HG03439 (cell line): ENCODE measurements around the gene CARD6.
"Not testable (repeated sequence)": the region's sequence is repeated elsewhere in the genome, so short reads cannot be mapped to it uniquely, and the experiment has no call there.

ENCODE experiments used
- ATAC-seq: cut with Tn5 transposase; IDR thresholded peaks from one replicate; pipeline ENCODE4 v1.9.1; 2021; ENCODE audit warnings: mild to moderate bottlenecking, moderate library complexity; ENCODE audit not compliant: unreplicated experiment

Gene CARD6

DNA sequence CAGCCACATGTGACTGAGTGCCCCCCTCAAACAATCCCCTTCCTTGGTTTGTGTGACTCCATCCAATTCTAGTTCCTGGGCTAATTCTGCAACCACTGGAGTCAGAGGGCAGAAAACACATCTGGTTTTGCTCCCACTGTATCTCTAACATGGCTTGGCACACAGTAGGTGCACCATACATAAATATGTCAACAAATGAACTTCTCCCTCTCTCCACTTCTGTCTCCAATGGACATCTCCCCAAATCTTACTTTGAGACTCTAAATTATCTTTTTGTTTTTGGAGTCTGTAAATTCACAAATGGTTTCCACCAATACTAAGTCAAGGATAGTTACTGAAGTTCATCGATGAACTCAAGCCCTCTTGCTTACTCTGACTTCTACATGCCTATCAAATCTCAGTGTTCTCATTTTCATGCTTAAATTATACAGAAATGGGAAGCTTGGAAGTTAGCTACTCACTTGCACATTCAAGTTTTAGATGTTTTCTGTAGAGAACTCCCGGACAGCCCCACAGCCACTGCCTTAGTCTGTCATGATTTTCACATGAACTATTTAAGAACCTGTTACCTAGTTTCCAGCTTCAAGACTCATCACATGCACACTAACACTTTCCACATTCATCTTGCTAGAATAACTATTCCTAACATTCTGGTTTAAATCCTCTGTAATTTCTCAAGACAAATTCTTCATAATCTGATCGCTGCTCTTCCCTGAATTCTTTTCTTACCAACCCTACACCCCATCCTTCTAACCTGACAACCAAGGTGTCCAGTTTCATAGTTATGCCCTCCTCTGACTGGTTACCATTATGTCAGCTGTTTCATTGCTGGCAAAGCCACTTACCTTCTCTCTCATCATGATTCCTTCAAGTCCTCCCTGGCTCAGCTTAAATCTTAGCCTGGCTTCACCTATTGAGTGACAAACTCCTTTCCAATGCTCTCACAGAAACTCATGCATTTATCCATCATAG lies 12.2 kb upstream of the CARD6 start:
- ATAC-seq: no peak

DNA sequence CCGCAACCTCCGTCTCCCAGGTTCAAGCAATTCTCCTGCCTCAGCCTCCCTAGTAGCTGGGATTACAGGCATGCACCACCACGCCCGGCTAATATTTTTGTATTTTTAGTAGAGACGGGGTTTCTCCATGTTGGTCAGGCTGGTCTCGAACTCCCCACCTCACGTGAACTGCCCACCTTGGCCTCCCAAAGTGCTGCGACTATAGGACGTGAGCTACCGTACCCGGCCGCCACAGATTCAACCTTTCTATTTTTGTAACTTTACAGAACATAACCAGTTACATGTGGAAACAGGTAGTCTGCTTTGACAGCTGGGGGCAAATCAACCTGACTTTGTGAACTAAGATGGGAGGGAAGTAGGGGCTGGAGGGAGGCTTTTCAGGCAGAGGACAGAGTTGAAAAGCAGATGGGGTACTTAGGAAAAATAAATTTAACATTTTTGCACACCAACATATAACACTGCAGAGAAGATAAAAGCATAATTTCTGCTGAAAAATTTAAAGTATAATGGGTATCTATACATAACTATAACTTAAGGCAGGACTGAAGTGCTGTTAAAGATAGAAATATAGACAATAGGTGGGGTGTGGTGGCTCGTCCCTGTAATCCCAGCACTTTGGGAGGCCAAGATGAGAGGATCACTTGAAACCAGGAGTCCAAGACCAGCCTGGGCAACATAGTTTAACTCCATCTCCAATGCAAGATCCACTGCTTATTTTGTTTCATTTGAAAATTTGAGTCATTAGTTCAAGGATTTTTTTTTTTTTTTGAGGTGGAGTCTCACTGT lies 11.2 kb upstream of the CARD6 start:
- no peak for ATAC-seq

- no peak for ATAC-seq
Measured at GRCh38 chr5:40831346-40832210, 9.6 kb upstream of the CARD6 start.

GRCh38 chr5:40832345-40832744 lies 8.8 kb upstream of the CARD6 start:
- ATAC-seq: no peak

GRCh38 chr5:40833712-40834229 lies 7.4 kb upstream of the CARD6 start:
- ATAC-seq: no peak

- no peak for ATAC-seq
Measured at GRCh38 chr5:40834391-40834848, 6.7 kb upstream of the CARD6 start.

DNA sequence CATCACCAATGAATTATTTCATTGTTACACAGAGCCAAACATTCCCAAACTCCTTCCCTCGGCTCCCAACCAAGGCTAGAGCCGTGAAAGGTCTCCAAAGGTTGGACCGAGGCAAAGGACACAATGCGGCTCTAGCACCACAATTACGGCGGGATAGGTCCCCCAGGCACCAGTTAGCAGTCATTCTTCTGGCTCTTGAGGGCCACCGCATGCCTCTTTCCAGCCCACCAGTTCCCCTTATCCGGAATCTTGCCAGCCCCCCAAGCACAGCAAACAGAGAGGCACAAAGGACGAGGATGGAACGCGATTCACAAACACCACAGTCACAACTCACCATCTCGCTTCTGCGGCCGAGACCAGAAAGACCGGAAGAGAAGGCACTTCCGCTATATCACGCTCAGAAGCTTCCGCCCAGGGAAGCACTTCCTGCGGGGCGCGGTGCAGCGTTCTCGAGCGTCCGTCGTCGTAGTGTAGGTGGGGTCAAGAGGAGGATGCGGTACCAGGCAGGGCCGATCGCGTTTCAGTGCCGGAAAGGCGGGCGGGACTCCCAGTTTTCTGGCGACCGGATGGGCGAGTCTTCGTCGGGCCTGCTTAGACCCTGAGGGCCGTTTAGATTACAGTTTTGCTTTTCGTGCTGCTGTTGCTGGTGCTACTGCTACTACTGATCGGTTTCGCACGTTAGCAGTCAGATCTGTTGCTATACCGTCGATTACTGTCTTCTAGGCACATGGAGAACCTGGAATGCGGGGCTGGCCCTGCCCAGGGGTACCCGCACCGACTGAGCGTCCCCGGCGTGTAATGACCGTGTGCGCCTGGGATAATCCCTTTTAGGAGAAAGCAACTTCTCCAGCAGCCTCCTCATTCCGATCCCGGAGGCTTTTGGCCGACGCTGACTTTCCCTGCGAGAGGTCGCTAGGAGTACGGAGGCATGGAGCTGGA lies 6.0 kb upstream of the CARD6 start, which contains the start of gene RPL37:
Gene RPL37 (minus strand): TSS at position 374 of the 939 bp plus-strand sequence. CDS start 37 bp downstream, at position 337.
- ATAC-seq: peak; percentile 97

DNA sequence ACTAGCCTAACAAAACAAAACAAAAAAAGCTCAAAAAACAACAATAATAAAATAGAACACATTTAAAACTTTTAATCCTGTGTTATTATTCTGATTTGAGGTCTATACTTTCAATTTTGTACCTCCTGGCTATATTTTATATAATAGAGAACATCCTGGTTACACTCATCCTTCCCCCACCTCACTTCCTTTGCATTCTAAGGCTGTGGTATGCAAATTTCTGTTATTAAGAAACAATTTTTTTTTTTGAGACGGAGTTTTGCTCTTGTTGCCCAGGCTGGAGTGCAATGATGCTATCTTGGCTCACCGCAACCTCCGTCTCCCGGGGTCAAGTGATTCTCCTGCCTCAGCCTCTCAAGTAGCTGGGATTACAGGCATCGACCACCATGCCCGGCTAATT lies 3.1 kb upstream of the CARD6 start:
- ATAC-seq: no peak

DNA sequence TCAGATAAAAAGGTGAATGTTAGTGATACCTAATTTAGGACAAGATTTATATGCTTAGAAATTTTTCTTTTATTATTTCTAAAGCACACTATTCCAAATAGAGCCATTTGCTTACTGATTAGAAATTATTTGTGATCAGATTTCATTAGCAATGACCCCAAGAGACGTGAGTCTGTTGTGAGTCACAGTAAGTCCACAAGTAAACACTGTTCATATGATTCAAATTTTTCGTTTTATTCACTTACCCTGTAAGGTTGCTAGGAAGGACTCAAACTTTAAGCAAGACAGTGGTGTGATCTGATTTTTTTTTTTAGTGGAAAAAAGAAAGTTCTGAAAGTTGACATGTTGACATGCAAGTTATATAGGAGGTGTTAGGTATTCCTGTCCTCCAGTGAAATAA lies 1.2 kb downstream of the CARD6 start:
- no peak for ATAC-seq

GRCh38 chr5:40844565-40844964 lies 3.4 kb downstream of the CARD6 start:
- no peak for ATAC-seq

GRCh38 chr5:40846371-40846770 lies 5.2 kb downstream of the CARD6 start:
- ATAC-seq: no peak

DNA sequence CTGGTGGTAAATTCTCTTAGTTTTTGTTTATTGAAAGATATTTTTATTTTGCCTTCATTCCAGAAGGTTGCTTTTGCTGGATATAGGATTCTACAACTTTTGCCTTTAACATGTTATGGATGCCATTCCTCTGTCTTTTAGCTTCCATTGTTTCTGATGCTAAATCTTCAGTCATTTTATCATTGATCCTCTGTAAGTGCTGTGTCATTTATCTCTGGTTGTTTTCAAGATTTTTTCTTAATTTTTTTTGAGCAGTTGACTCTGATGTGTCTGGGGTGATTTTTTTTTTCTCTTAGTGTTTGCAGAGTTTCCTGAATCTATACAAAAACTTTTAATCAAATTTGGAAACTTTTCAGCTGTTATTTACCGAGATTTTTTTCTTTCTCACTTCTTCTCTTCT lies 6.4 kb downstream of the CARD6 start:
- ATAC-seq: no peak

- ATAC-seq: no peak
Measured at GRCh38 chr5:40853632-40854192, 12.5 kb downstream of the CARD6 start.

DNA sequence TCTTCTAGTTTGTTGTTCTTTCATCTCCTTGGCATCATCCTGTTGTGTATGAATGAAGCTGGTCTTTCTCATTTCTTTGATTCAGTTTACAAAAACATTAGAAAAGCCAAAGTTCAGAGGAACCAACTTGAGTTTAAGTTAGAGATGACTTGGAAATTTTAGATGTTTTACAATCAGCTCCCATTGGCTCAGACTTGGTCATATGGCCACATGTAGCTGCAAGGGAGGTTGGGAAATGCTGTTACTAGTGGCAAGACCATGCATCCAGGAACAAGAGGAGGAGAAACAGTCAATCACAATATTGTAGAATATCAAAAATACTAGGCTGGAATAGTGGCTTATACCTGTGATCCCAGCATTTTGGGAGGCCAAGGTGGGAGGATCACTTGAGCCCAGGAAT lies 19.5 kb downstream of the CARD6 start:
- ATAC-seq: no peak

DNA sequence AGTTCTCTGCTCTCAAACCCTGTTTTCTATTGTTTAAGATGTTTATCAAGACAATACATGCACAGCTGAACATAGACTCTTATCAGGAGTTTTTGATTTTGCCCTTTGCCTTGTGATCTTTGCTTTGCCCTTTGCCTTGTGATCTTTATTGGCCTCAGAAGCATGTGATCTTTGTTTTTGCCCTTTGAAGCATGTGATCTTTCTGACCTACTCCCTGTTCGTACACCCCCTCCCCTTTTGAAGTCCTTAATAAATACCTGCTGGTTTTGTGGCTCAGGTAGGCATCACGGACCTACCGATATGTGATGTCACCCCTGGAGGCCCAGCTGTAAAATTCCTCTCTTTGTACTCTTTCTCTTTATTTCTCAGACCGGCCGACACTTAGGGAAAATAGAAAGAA lies 23.8 kb downstream of the CARD6 start:
- not testable (repeated sequence) for ATAC-seq

- no peak for ATAC-seq
Measured at GRCh38 chr5:40866844-40867243, 25.7 kb downstream of the CARD6 start.

- no peak for ATAC-seq
Measured at GRCh38 chr5:40869384-40869783, 28.2 kb downstream of the CARD6 start.

DNA sequence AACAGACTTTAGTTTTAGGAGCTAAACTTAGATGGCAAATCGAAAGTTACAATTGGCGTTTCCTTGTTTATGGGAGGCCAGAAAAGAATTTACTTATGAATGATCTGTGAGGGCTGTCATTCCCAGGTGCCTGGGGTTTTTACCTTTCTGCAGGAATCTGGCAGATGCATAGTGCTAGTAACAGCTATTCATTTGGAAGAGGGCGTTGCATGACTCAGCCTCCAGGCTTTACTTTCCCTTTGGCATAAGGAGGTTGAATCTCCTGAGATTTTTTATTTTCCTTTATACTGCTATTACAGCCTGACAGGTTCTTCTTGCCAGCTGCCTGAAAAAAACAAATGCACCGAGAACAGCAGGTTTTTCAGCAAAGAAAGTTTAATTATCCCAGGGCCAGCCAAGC lies 30.0 kb downstream of the CARD6 start:
- ATAC-seq: no peak

- not testable (repeated sequence) for ATAC-seq
Measured at GRCh38 chr5:40872253-40872652, 31.1 kb downstream of the CARD6 start.
